ENCODE data around the gene BLNK.

- no peak for TF ChIP-seq CTCF (IDR thresholded peaks at IDR 0.05 in 4 of 5, conservative IDR thresholded peaks at IDR 0.05 in 1 of 5)
- TF ChIP-seq POLR2A (IDR thresholded peaks at IDR 0.05) = no peak
These were observed 14.0 kb upstream of the BLNK start for GRCh38 chr10:96285331-96285752.
